Neural progenitor cell (in vitro differentiated cells): Measurements from ENCODE around the gene EFCAB6.

Experiments
- CTCF ChIP-seq: fragments of 200-600 bp; sonication (generic); IDR thresholded peaks from 2 replicates; pipeline ENCODE4 v1.5.1; 2017; ENCODE audit warnings: antibody characterized with exemption, mild to moderate bottlenecking
- EZH2 ChIP-seq: fragments of 200-600 bp; sonication (generic); IDR thresholded peaks from 2 replicates; pipeline ENCODE4 v1.6.1; 2017; ENCODE audit warnings: antibody characterized with exemption, mild to moderate bottlenecking, moderate library complexity

GRCh38 chr22:43754176-43754575, 57.9 kb downstream of the EFCAB6 start:
- no peak for TF ChIP-seq CTCF
- no peak for TF ChIP-seq EZH2
